ENCODE measurements around the gene COPE. TPM values are rescaled to one million over a fixed set of nuclear protein-coding genes. Genes with fewer than 3 reads are reported as not detected.
"Not testable (repeated sequence)": the region's sequence is repeated elsewhere in the genome, so short reads cannot be mapped to it uniquely, and the experiment has no call there.

Gene COPE
- total RNA-seq, 1 donor from 2014 or later = 221 TPM

- Mint-ChIP-seq H3K9me3 (no peaks in the 10 kb centered on the region), H3K4me3 (no peak overlapping the region), H3K27me3 (ENCODE audit: insufficient read depth) (no peaks in the 10 kb centered on the region), H3K27ac (no peak overlapping the region), H3K4me1 (ENCODE audit: low read depth) (peaks cover 12% of the 10 kb centered on the region), H3K36me3 (ENCODE audit: low read depth) (peaks cover 22% of the 10 kb centered on the region)
- no peak for DNase-seq (ENCODE audit: low spot score)
- intact Hi-C loops (cut with micrococcal nuclease) = no loop called here
These were observed 6.3 kb downstream of the COPE start for GRCh38 chr19:18912933-18913332.

GRCh38 chr19:18910801-18911436 lies 8.3 kb downstream of the COPE start:
- peaks cover 24% of the 10 kb centered on the region for H3K36me3 Mint-ChIP-seq (ENCODE audit: low read depth)

GRCh38 chr19:18910010-18910409 lies 9.2 kb downstream of the COPE start:
- Mint-ChIP-seq H3K27me3 (ENCODE audit: insufficient read depth) (no peaks in the 10 kb centered on the region), H3K4me1 (ENCODE audit: low read depth) (no peaks in the 10 kb centered on the region), H3K4me3 (no peak overlapping the region), H3K36me3 (ENCODE audit: low read depth) (peaks cover 22% of the 10 kb centered on the region), H3K27ac (no peak overlapping the region), H3K9me3 (no peaks in the 10 kb centered on the region)
- no peak for DNase-seq (ENCODE audit: low spot score)
- intact Hi-C loops (cut with micrococcal nuclease) = no loop called here

More at GRCh38 chr19:18910801-18911436, 8.3 kb downstream of the COPE start:
- no peak overlapping the region for H3K4me3 Mint-ChIP-seq
- intact Hi-C loops (cut with micrococcal nuclease) = no loop called here
- no peaks in the 10 kb centered on the region for H3K9me3 Mint-ChIP-seq
- no peak for DNase-seq (ENCODE audit: low spot score)
- no peaks in the 10 kb centered on the region for H3K4me1 Mint-ChIP-seq (ENCODE audit: low read depth)
- no peaks in the 10 kb centered on the region for H3K27me3 Mint-ChIP-seq (ENCODE audit: insufficient read depth)
- H3K27ac Mint-ChIP-seq = no peak overlapping the region

GRCh38 chr19:18908917-18909619 lies 10.1 kb downstream of the COPE start:
- Mint-ChIP-seq H3K9me3 (no peaks in the 10 kb centered on the region), H3K27me3 (ENCODE audit: insufficient read depth) (no peaks in the 10 kb centered on the region), H3K27ac (no peak overlapping the region), H3K36me3 (ENCODE audit: low read depth) (peaks cover 21% of the 10 kb centered on the region), H3K4me3 (no peak overlapping the region), H3K4me1 (ENCODE audit: low read depth) (no peaks in the 10 kb centered on the region)
- intact Hi-C loops (cut with micrococcal nuclease) = no loop called here
- DNase-seq (ENCODE audit: low spot score) = no peak

GRCh38 chr19:18906605-18907519 lies 12.3 kb downstream of the COPE start:
- no peaks in the 10 kb centered on the region for H3K9me3 Mint-ChIP-seq
- H3K4me3 Mint-ChIP-seq = no peak overlapping the region
- intact Hi-C loops (cut with micrococcal nuclease) = no loop called here
- H3K4me1 Mint-ChIP-seq (ENCODE audit: low read depth) = no peaks in the 10 kb centered on the region
- no peak for DNase-seq (ENCODE audit: low spot score)
- no peaks in the 10 kb centered on the region for H3K27me3 Mint-ChIP-seq (ENCODE audit: insufficient read depth)
- H3K36me3 Mint-ChIP-seq (ENCODE audit: low read depth) = peaks cover 14% of the 10 kb centered on the region
- no peak overlapping the region for H3K27ac Mint-ChIP-seq

- no peak overlapping the region for H3K27ac Mint-ChIP-seq
These were observed 13.5 kb downstream of the COPE start for GRCh38 chr19:18905513-18906236.

GRCh38 chr19:18905058-18905456 lies 14.1 kb downstream of the COPE start:
- DNase-seq (ENCODE audit: low spot score) = no peak
- no peaks in the 10 kb centered on the region for H3K9me3 Mint-ChIP-seq
- intact Hi-C loops (cut with micrococcal nuclease) = no loop called here
- peaks cover 14% of the 10 kb centered on the region for H3K36me3 Mint-ChIP-seq (ENCODE audit: low read depth)
- no peak overlapping the region for H3K4me3 Mint-ChIP-seq
- H3K27me3 Mint-ChIP-seq (ENCODE audit: insufficient read depth) = no peaks in the 10 kb centered on the region
- H3K4me1 Mint-ChIP-seq (ENCODE audit: low read depth) = no peaks in the 10 kb centered on the region
- H3K27ac Mint-ChIP-seq = no peak overlapping the region

More at GRCh38 chr19:18905513-18906236, 13.5 kb downstream of the COPE start:
- no peak for DNase-seq (ENCODE audit: low spot score)
- Mint-ChIP-seq H3K4me3 (no peak overlapping the region), H3K4me1 (ENCODE audit: low read depth) (no peaks in the 10 kb centered on the region), H3K9me3 (no peaks in the 10 kb centered on the region), H3K36me3 (ENCODE audit: low read depth) (peaks cover 14% of the 10 kb centered on the region), H3K27me3 (ENCODE audit: insufficient read depth) (no peaks in the 10 kb centered on the region)
- intact Hi-C loops (cut with micrococcal nuclease) = no loop called here

GRCh38 chr19:18904334-18905057 lies 14.7 kb downstream of the COPE start:
- H3K27me3 Mint-ChIP-seq (ENCODE audit: insufficient read depth) = no peaks in the 10 kb centered on the region
- no peaks in the 10 kb centered on the region for H3K9me3 Mint-ChIP-seq
- peaks cover 11% of the 10 kb centered on the region for H3K36me3 Mint-ChIP-seq (ENCODE audit: low read depth)
- H3K4me3 Mint-ChIP-seq = no peak overlapping the region
- no peak for DNase-seq (ENCODE audit: low spot score)
- intact Hi-C loops (cut with micrococcal nuclease) = no loop called here
- no peaks in the 10 kb centered on the region for H3K4me1 Mint-ChIP-seq (ENCODE audit: low read depth)
- H3K27ac Mint-ChIP-seq = no peak overlapping the region

GRCh38 chr19:18903156-18904037 lies 15.8 kb downstream of the COPE start:
- Mint-ChIP-seq H3K4me3 (no peak overlapping the region), H3K36me3 (ENCODE audit: low read depth) (peaks cover 10% of the 10 kb centered on the region), H3K27me3 (ENCODE audit: insufficient read depth) (no peaks in the 10 kb centered on the region), H3K27ac (no peak overlapping the region), H3K4me1 (ENCODE audit: low read depth) (no peaks in the 10 kb centered on the region), H3K9me3 (no peaks in the 10 kb centered on the region)
- no peak for DNase-seq (ENCODE audit: low spot score)
- intact Hi-C loops (cut with micrococcal nuclease) = no loop called here

- H3K27ac Mint-ChIP-seq; H3K9me3 Mint-ChIP-seq; intact Hi-C loops (cut with micrococcal nuclease); DNase-seq (ENCODE audit: low spot score); H3K4me3 Mint-ChIP-seq; H3K4me1 Mint-ChIP-seq (ENCODE audit: low read depth); H3K27me3 Mint-ChIP-seq (ENCODE audit: insufficient read depth): not testable (repeated sequence)
- peaks cover 10% of the 10 kb centered on the region for H3K36me3 Mint-ChIP-seq (ENCODE audit: low read depth)
These were observed 16.7 kb downstream of the COPE start for GRCh38 chr19:18902519-18902918.

GRCh38 chr19:18901491-18901890 lies 17.7 kb downstream of the COPE start:
- Mint-ChIP-seq H3K9me3 (no peaks in the 10 kb centered on the region), H3K27me3 (ENCODE audit: insufficient read depth) (peaks cover 11% of the 10 kb centered on the region), H3K27ac (no peak overlapping the region), H3K4me3 (no peak overlapping the region), H3K4me1 (ENCODE audit: low read depth) (no peaks in the 10 kb centered on the region), H3K36me3 (ENCODE audit: low read depth) (peaks cover 10% of the 10 kb centered on the region)
- intact Hi-C loops (cut with micrococcal nuclease) = no loop called here
- DNase-seq (ENCODE audit: low spot score) = no peak

Data from activated T-helper 1 cell treated with anti-CD3 and anti-CD28 coated beads, Interleukin-12 subunit alpha, Interleukin-12 subunit beta, Interleukin-2, Interleukin-4 antibody, amounts not matched to agents 30 ng/mL and 10 ng/mL and 1 ng/mL, durations not matched to agents 14 hours and 24 hours and 36 hours (primary cell).